Activated CD4-positive, CD25-positive, alpha-beta regulatory T cell treated with anti-CD3 and anti-CD28 coated beads, Interleukin-2, amount 50 U/mL, for 24 hours (primary cell): Measurements from ENCODE around the gene MTA2.
A peak's percentile ranks its signal among the peaks of the same experiment; 100 is the strongest.
"Not testable (repeated sequence)": the region's sequence is repeated elsewhere in the genome, so short reads cannot be mapped to it uniquely, and the experiment has no call there.

Experiments
- ATAC-seq, 2 donors: fragments of 150-1000 bp; cut with Tn5 transposase; one replicate each; pipeline ENCODE4 v1.10.0; 2021; ENCODE audit warnings: mild to moderate bottlenecking in 1 of 2, moderate library complexity in 1 of 2

The MTA2 gene

DNA sequence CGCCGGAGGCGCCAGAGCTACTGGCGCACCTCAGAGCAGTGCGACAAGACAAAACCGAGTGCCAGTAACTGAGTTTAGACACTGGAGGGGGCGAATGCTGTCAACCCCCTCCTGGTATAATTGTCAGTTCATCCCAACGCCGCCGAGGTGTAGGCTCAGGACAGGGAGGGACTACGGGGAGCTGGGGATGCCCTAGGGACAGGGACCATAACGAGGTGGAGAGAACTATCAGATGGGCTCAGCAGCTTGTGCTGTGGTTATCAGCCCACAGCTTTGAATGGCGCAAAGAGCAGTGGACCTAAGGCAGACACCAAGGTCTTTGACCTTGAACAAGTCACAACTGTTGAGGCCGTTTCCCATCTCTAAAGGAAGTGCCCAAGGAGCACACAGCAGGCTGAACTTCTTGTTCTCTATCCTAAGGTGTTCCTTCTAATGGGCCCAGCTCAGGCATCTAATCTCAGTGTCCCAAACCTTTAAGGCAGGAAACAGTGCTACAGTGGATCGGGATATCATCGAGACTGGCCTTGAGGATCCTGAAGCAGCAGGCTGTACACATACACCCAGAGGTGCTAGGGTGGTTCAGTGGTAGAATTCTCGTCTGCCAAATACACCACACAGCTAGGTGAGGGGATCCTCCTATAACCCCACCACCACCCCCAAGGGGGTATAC, 9.4 kb downstream of the MTA2 start:
- no peak for ATAC-seq

DNA sequence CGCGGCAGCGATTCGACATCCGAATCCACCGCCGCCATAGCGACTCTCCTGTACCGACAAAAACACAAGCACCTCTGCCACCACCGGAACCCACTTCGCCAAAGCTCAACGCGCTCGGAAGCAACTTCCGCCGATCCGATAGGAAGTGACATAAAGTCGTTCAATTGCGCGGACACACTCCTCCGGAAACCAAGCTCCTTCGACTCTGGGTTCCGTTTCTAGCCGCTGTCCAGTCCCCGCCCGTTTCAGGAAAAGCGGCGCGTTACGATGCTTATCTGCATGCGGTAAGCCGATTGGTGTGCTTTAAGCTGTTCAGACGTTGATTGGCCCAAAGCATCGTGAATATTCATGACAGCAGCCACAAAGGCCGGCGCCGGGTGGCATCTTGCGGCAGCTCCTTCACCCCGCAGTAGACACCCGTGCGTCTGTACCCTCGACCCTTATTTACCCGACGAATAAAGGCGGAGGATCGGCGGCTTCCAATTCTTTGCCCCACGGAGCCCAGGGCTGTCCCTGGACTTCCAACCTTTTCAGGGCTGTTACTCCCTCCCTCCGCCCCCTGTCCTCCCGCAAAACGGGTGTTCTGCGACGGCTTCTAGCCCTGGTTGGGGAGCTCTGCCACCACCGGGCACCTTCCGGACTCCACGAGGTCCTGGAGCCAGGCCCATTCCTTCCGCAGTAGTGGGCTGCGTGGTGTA, 10.1 kb downstream of the MTA2 start, which contains the start of gene TUT1:
Gene TUT1 (minus strand): TSS at position 76 of the 698 bp plus-strand sequence. CDS start 38 bp downstream, at position 38.
- ATAC-seq: peak; percentile 93 to 94

DNA sequence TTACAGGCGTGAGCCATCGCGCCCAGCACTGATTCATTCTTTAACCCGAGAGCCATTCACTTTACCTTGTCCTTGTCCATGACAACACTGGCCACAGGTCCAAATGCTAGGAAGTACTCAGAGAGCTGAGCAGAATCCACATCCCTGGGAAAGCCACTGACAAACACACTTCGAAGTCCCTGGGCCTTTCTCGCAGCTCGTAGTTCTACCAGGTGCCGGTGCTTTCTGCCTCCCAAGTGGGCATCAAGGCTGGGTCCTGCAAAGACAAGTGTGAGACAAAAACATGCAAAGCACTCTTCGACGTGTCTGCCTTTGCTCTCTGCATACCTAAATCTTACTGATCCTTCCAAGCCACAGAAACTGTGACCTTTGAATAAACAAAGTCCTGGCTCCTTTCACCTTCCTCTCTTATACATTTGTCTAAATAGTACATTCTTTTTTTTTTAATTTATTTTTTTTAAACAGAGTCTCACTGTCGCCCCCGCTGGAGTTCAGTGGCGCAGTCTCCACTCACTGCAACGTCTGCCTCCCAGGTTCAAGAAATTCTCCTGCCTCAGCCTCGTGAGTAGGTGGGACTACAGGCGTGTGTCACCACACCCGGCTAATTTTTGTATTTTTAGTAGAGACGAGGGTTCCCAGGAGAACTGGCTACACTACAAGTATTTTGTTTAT, 12.6 kb downstream of the MTA2 start:
- ATAC-seq: no peak

DNA sequence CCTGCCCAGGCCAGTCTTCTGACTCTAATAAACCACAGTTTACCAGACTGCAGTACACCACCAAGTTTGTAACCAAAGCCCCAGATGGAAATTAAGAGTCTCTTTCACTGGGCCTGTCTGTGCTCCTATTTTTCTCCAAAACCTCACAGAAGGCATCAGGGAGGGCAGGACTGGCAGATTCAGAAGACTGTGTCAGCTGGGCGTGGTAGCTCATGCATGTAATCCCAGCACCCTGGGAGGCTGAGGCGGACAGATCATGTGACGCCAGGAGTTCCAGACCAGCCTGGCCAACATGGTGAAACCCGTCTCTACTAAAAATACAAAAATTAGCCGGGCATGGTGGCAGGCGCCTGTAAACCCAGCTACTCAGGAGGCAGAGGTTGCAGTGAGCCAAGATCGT, 16.3 kb downstream of the MTA2 start:
- ATAC-seq: not testable (repeated sequence)

DNA sequence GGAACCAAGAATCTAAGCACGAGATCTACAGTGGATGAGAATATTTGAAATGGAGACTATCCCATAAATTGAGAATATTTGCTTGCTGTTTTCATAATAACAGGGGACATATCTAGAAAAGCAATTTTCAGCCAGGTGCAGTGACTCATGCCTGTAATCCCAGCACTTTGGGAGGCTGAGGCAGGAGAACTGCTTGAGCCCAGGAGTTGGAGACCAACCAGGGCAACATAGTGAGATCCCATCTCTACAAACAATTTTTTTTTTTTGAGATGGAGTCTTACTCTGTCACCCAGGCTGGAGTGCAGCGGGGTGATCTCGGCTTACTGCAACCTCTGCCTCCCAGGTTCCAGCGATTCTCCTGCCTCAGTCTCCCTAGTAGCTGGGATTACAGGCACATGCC, 19.9 kb downstream of the MTA2 start:
- ATAC-seq: not testable (repeated sequence)

DNA sequence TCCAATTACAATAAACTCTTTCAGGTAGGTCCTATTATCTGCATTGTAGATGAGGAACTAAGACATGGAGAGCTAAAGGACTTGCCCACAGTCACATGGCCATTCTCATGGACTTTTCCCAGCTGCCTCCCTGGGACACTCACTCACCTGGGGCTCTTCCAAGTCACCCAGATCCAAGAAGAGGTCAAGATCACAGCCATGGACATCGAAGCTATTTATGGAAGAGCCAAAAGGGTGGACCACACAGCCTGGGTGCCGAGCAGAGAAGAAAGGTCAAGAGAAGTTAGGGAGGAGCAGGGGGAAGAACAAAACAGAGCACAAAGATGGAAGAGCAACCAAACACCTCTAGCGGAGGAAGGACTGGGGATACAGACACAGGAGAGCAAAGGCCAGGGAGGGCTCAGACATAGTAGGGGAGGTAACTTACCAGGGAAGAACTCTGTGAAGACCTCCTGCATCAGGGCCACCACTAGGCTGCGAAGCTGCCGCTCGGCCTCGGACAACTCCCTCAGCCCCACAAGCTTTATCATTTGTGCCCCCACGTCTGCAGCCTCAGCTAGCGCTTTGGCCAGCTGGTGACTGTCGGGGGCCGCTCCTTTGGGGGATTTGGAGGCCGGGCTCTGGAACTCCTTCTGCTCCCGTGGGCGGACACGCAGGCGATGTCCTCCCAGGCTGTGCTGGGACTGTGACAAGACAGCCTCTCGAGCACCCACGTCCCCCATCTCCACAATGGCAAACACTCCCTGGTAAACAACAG, 20.5 kb downstream of the MTA2 start:
- no peak for ATAC-seq

DNA sequence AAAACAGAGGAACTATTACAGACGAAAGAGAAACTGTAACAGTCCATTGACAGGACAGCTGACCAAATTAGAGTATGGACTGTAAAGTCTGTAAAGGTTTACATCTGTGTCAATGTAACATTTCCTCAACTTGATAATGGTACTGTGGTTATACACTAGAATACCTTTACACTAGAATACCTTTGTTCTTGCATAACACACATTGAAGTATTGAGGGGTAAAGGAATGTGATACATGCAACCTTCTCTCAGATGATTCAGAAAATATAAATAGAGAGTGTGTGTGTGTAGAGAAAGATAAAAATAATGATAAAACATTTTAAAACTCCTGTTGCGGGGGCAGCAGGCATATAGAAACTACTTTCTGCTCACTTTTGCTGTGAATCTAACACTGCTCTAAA, 22.4 kb downstream of the MTA2 start:
- ATAC-seq: no peak

DNA sequence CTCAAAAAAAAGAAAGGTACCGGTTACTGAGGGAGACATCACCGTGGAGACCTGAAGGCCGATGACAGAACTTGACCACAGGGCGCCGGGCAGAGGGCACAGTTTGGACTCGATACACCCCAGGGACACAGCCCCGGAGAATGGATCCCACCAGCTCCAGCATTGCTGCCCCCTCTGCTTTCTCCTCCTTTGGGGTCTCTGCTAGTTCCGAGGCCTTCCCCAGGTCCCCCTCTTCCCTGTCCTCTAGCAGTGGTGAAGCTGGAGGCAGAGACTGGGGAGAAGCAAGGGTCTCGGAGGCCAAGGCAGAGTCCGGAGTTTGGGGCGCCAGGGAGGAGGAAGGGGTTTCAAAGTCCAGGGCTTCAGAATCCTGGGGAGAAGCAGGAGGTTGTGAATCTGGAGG, 23.1 kb downstream of the MTA2 start:
- no peak for ATAC-seq

DNA sequence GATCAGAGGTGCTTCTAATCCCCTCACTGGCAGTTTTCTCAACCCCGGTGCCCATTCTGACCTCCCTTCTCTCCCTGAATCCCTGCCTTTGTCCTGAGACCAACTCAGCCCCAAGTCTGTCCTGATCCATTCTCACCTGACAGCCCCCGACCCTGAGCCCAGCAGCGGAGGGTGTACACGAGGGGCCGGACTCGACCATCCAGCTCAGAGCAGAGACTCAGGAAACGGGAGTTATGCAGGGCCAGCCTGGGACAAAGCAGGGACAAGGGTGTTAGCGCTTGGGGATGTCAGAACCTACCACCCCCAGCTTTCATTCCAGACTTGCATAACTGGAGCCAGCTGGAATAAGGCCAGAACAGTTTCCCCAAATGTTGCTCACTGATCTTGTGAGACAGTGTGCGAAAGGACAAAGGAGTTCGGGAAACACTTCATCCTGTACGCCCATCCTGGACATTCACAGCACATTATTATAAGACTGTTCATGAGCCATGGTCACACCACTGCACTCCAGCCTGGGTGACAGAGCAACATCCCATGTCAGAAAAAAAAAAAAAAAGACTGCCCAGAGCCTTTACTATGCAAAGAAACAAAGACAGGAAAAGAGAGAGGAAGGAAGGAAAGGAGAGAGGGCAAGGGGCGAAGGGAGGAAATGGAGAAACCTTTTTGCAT, 24.5 kb downstream of the MTA2 start:
- ATAC-seq: no peak

DNA sequence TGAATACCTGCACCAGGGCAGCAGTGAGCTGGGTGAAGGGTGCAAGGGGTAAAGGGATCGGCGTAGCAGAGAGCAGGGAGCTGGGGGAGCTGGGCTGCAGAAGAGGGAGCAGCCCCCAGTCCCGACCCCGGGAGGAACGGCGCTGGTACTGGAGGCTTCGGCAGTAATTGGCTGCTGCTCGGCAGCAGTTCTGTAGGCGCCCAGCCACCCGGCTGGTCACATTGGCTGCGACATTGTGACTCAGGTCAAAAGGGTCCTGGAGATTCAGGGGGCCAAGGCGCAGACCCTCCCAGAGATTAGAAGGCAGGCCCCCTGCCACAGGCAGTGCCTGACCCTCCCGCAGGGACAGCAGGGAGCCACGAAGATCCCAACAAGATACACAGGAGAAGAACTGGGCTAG, 25.8 kb downstream of the MTA2 start:
- no peak for ATAC-seq

DNA sequence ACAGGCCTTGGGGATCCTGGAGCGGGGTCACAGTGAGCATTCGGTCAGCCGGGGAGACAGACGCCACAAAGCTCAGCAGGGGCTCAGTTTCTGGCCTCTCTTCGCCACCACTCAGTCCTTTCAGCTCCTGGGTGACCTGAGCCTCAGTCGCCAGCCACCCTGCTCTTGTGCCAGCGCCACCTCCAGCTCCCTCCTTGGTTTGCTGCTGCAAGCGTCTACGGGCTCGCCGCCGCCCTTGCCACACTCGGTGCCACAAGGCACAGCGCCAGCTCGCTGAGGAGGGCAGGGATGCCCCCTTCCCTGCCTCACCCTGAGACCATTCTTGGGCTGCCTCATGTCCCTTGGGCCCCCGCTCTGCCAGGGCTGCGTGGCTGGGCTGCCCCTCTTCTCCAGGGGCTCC, 26.5 kb downstream of the MTA2 start:
- ATAC-seq: no peak

DNA sequence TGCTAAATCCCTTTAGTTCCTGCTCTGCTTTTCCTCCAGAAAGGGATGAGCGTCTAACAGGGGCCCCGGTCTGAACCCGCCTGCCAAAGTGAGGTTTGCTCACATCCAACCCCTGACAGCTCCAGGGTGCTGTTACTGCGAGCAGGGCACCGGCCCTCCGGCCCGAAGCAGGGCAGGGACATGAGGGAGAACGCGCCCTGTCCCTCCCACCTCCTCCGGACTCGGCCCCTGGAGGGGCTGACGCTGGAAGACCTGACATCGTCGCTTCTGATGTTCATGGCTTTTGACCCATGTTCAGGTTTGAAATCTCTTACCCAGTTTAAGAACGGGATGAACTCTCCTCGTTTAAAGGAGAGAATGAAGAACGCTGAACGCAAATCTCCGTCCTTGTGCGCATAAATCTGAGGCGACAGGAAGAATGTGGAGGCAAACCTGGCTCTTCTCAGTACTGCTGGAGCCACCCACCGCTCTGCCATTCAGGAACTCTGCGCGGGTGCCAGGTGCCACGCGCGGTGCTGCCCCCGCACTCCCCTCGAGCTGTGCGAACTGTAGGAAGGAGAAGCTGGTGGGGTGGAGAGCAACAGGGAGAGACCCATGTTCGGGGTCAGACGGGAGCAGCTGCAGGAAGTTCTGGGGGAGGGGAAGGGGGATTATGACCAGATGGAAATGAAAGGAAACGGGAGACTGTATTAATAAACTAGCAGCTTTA, 27.1 kb downstream of the MTA2 start:
- ATAC-seq: peak; percentile 5 to 14

DNA sequence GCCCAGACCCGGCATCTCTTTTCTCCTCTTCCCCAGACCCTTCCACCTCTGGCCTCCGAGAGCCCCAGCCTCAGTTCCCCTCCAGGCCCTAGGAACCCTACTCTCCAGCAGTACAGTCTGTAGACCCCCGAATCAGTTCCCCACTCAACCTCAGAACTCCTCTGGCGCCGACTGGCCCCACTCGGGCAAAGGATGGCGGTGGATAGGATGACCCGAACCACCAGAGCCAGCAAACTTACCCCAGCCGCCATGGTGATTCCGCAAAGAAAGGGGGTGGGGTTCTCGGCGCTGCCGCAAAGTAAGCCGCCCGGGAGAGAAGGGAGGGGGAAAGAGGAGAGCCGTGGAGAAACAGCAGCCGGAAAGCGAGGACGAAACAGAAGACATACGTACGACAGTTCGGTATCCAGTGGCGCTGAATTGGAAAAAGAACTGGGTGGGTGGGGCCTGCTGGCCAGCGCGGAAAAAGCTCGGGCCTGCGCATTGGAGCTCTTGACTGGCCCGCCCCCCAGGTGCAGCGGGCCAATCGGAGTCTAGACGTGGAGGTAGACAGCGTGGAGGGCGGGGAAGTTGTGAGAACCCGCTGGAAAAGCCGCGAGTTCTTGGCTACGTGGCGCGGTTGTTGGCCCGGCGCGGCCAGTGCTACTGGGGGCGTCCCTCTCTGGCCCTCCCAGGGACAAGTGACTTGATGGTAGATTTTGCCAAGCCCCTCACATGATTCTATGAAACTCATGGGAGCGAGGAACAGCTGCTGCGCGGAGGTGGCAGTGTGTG, 27.9 kb downstream of the MTA2 start, which contains the start of gene EEF1G:
Gene EEF1G (minus strand): TSS at position 300 of the 771 bp plus-strand sequence. CDS start 49 bp downstream, at position 251.
- peak; percentile 91 to 94 for ATAC-seq

DNA sequence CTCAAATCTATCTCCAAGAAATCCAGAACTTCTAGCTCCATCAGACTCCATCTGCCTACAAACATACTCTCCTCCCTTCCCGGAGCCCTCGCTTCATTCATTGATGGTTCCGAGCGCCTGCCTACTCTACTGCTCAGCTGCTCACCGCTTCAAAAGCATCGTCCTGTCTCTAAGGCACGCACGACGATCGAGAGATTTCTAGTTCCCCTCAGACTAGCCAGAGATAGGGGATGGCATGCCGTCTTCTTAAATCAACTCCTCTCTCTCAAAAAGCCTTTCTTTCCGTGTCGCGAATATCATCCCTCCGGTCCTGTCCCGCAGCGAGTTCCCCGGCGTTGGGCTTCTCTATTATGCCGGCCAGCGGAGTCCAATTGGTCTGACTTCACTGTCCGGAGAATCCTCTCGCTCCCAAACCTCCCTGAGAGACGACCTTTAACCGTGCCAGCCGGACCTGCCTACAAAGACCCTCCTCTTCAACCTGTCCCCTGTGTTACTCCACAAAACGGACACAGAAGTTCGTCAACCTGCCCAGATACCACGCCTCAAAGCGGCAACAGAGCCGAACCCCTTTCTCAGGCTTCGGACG, 28.6 kb downstream of the MTA2 start:
- no peak for ATAC-seq

DNA sequence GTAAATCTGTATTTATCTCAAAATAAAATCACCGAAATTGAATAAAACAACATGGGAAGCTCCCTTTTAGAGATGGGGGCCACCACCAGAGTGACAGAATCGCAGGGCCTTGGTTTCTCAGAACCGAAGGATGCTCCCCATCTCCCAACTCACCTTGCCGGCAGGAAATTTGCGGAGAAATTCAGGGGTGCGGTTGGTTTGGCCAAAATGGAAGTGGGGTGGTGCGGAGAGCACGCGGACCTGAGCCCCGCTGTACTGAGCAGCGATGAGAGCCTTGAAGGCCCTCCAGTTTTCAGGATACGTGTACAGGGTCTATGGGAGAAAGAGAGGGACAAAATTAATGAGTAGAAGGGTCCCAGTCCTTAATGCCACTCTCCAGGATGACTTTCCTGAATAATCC, 29.2 kb downstream of the MTA2 start:
- ATAC-seq: no peak

DNA sequence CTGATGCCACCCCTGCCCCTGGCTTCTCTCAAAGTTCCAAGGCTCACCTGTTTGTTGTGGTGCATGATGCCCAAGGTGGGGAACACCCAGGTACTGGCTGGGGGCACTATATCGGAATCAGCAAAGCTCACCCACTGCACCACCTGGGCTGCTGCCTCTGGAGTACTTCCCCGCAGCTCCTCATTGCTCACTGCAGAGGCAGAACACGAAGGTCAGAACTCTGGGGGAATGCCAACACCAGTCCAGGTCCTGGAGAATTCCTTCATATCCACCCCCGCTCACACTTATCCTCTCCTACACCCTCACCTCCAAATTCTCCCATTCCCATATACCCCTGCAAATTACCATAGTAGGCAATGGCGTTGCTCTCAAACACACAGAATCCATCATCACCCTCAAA, 30.2 kb downstream of the MTA2 start:
- ATAC-seq: not testable (repeated sequence)

DNA sequence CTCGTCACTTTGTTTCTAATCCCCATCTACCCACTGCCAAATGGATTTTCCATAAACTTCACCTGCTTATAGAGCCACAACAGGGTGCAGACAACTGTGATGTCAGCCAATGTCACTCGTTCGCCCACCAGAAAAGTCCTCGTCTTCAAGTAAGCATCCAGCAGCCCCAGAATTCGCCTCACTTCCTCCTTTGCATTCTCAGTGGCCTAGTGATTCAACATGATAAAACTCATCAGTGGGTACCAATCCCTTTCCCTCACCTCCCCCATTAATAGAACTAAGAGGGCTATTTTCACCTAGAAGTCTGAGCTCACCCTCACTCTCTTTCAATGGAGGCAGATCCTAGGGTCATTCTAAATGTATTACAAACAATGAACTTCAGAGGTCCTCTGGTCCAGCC, 30.8 kb downstream of the MTA2 start:
- not testable (repeated sequence) for ATAC-seq

DNA sequence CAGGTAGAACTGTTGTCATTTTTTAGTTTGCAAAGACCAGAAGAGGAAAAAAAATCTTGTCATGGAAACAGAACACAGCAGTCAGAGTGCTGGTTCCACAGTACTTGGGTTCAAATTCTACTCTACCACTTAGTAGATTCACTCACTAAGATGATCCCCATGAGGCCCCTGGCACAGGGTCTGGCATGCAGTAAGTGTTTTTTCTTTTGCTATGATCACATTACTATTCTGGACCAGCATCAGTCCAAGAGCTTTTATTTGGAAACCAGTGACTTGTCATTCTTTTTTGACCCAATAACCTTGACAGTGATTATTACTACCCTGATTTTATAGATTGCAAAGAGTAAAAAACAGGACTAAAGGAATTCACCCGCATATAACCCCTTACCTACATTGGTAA, 32.1 kb downstream of the MTA2 start:
- no peak for ATAC-seq

DNA sequence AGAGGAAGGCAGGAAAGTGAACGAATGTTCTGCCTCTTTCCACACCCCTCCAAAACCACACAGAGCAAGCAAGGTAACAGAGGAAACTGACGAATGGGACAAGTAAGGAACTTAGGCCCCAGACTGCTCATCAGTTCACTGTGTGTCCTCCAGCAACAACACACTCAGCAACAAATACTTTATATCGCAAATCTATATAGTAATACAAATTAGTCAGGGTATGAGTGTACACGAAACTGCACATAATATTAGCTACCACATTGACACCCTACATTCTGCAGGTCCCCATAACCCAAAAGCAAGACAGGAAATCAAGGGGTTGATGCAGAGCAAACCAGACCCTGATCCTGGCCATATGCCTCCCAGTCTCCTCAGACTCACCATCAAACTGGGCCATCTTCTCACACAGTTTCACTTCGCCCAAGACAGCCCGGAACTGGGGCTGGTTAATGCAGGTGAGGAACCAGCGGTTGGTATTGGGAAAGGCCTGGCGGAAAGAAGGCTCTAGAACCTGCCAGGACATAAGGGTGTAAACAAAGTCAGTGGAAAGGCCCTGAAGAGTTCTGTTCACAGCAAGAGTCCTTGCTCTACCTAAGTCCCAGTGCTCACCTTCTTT, 34.5 kb downstream of the MTA2 start:
- ATAC-seq: peak; percentile 67 to 68

DNA sequence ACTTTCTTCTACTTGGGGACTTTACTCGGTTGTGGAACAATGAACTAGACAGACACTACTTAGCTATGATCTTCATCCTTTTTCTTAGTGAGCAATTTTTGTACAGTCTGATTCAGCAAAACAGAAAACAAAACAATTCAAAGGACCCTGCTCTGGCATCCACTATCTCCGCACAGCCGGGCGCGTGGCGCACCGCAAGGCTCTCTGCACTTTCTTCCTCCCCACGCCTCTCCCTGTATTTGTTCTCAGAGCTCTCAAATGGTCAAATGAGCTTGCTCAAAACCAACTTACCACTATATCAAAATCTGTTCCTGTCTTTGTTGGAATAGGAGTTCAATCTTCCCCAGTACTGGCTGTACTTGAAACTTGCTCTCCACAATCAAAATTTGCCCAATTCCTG, 35.4 kb downstream of the MTA2 start:
- no peak for ATAC-seq
